ENCODE data around the gene ATP9B. TPM values are rescaled to one million over a fixed set of nuclear protein-coding genes. Genes with fewer than 3 reads are reported as not detected.

The ATP9B gene
- total RNA-seq, 2 donors from 2014 or later = 29.1 to 38.1 TPM

DNA sequence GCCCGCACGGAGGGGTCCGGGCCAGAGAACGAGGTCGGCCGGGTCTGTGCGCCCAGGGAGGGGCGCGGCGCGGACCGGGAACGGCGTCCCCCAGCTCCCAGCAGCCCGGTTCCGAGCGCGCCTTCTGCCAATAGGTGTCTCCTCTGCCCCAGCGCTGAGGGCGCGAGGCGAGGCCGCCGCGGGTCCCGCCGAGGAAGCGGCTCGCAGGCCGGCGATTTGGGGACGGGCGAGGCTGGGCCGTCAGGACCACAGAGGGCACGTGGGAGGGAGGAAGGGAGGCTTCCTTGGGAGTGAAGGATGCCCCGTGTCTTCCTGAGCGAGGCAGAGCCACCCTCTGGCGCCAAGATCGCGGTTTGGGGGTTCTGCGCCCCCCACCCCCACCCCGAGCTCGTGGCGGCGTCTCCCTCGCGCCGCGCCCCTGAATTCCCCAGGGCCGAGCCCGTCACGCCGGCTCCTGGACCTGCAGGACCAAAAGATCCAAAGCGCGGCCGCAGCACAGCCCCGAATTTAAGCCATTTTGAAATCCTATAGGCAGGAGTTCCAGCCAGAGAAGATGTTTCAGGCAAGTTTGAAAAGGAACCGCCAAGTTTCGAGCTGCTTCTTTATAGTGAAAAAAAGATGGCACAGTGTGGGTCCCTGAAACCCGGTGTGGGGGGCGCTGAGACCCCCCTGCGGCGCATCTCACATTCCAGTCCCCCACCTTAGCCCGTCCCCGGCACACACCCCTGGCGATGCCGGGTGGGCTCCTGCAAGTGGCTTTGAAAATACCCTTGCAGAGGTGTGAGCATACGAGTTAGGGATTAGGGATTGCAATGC is 327.4 kb downstream of the ATP9B start:
- H3K27me3 Mint-ChIP-seq (ENCODE audit: insufficient read depth) = peaks cover 51% of the 10 kb centered on the region
- peak overlapping the region; percentile 20 for H3K9ac ChIP-seq (ENCODE audit: extremely low read depth, low read length, poor library complexity, severe bottlenecking)

DNA sequence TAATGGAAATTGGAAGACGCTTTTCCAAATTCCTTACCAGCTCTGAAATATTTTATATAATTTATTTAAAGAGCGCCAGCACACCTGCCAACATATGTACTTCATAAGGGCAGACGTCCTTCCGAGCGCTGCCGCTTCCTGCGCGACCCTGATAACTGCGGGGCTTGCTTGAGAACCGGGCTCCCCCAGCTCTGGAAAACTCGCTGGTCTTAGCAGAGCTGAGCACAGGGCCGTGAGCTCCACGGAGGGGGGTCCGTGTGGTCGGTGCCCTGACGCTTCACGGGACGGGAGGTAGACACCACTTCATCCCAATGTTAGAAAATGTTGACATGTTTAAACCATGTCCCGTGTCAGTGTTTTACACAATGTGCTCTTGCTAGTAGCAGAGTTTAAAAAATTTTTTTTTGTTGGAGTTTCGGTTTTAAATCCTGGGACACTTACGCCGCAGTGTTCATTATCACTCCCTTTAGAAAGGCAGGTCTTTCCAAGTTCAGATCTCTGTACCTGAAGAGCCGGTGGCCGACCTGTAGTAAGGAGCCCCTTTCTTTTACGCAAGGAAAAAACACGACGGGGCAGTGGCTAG is 328.1 kb downstream of the ATP9B start:
- Mint-ChIP-seq H3K4me3 (peak overlapping the region; percentile 66), H3K4me1 (peaks cover 4% of the 10 kb centered on the region), H3K27ac (no peak overlapping the region), H3K9me3 (no peaks in the 10 kb centered on the region), H3K27me3 (ENCODE audit: insufficient read depth) (peaks cover 44% of the 10 kb centered on the region), H3K36me3 (ENCODE audit: low read depth) (peaks cover 2% of the 10 kb centered on the region)
- 59 to 64% methylated on average over 25 to 26 of the region's 27 CpGs for WGBS, 2 experiments (ENCODE audit: insufficient coverage in 1 of 2, insufficient read length in 1 of 2)
- no peaks in the 10 kb centered on the region for H3K9me3 ChIP-seq (ENCODE audit: control insufficient read depth, low read length)
- peaks cover 55% of the 10 kb centered on the region for H3K27me3 ChIP-seq (ENCODE audit: control insufficient read depth, insufficient read depth, low read length, poor library complexity, severe bottlenecking)
- peak overlapping the region; percentile 76 for H3K4me3 ChIP-seq (ENCODE audit: low read length)
- H3K9ac ChIP-seq (ENCODE audit: extremely low read depth, low read length, poor library complexity, severe bottlenecking) = no peak overlapping the region
- no peaks in the 10 kb centered on the region for H3K4me1 ChIP-seq (ENCODE audit: control insufficient read depth, insufficient read depth, low read length)
- no peak overlapping the region for H3K27ac ChIP-seq (ENCODE audit: low read depth, low read length)
- no peak for DNase-seq
- TF ChIP-seq, protein P1, sequence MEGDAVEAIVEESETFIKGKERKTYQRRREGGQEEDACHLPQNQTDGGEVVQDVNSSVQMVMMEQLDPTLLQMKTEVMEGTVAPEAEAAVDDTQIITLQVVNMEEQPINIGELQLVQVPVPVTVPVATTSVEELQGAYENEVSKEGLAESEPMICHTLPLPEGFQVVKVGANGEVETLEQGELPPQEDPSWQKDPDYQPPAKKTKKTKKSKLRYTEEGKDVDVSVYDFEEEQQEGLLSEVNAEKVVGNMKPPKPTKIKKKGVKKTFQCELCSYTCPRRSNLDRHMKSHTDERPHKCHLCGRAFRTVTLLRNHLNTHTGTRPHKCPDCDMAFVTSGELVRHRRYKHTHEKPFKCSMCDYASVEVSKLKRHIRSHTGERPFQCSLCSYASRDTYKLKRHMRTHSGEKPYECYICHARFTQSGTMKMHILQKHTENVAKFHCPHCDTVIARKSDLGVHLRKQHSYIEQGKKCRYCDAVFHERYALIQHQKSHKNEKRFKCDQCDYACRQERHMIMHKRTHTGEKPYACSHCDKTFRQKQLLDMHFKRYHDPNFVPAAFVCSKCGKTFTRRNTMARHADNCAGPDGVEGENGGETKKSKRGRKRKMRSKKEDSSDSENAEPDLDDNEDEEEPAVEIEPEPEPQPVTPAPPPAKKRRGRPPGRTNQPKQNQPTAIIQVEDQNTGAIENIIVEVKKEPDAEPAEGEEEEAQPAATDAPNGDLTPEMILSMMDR (conservative IDR thresholded peaks at IDR 0.05) = no peak
- H3K36me3 ChIP-seq (ENCODE audit: control insufficient read depth, insufficient read depth, low read length) = no peaks in the 10 kb centered on the region

More for the DNA sequence above, 327.4 kb downstream of the ATP9B start:
- TF ChIP-seq, protein P1 (conservative IDR thresholded peaks at IDR 0.05) = no peak
- peak; percentile 81 for DNase-seq
- Histone ChIP-seq H3K27ac (ENCODE audit: low read depth, low read length) (no peak overlapping the region), H3K4me3 (ENCODE audit: low read length) (peak overlapping the region; percentile 76), H3K4me1 (ENCODE audit: control insufficient read depth, insufficient read depth, low read length) (no peaks in the 10 kb centered on the region), H3K36me3 (ENCODE audit: control insufficient read depth, insufficient read depth, low read length) (no peaks in the 10 kb centered on the region), H3K9me3 (ENCODE audit: control insufficient read depth, low read length) (no peaks in the 10 kb centered on the region), H3K27me3 (ENCODE audit: control insufficient read depth, insufficient read depth, low read length, poor library complexity, severe bottlenecking) (peaks cover 62% of the 10 kb centered on the region)
- WGBS, 2 experiments (ENCODE audit: insufficient coverage in 1 of 2, insufficient read length in 1 of 2) = 2% methylated on average over 25 to 68 of the region's 68 CpGs
- H3K36me3 Mint-ChIP-seq (ENCODE audit: low read depth) = peaks cover 2% of the 10 kb centered on the region
- peaks cover 4% of the 10 kb centered on the region for H3K4me1 Mint-ChIP-seq
- peak overlapping the region; percentile 66 for H3K4me3 Mint-ChIP-seq
- no peak overlapping the region for H3K27ac Mint-ChIP-seq
- no peaks in the 10 kb centered on the region for H3K9me3 Mint-ChIP-seq

DNA sequence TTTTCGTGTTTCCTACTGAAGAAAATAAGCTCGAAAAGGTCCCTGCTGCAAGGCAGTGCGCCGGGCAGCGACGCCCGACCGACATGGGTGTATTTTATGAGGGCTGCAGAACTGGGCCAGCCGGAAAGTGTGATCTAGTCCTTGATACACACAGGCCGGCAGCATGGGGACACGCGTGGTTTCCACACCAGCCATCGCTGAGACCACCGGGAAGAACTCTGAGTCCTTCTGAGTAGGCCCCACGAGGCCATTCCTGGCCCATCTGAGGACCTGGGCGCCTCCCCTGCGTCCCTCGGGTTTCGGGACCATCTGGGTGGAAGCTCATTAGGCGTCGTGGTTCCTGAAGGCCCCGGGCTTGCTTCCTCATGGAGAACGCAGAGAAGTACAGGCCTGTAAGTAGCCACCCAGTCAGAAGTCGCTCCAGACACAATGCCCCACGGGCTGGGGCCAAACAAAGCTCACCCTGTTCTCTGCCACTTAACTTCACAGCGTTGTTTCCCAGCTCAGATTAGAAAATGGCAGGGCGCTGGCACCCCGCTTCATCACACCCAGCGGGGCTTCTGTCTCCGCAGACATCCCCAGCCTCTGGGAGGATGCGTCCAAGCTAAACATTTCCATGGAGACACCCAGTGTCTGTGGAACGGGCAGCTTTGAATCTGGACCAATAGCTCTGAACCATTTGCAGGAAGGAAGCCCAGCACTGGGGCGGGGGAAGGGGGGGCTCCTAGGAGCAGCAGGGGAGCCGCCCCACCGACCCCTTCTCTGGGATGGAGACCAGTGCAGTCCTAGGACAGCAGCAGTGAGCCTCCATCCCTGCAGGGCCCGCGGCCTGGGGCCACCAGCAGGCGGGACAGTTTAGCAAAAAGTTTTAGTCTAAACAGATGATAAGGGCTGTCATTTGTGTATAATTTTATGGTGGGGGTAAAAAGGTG is 328.9 kb downstream of the ATP9B start:
- WGBS, 2 experiments (ENCODE audit: insufficient coverage in 1 of 2, insufficient read length in 1 of 2) = 79 to 84% methylated on average over 26 to 38 of the region's 38 CpGs
- H3K27ac Mint-ChIP-seq = no peak overlapping the region
- peaks cover 37% of the 10 kb centered on the region for H3K27me3 Mint-ChIP-seq (ENCODE audit: insufficient read depth)
- TF ChIP-seq, protein P1 (conservative IDR thresholded peaks at IDR 0.05) = no peak
- Histone ChIP-seq H3K4me3 (ENCODE audit: low read length) (peak overlapping the region; percentile 76), H3K27me3 (ENCODE audit: control insufficient read depth, insufficient read depth, low read length, poor library complexity, severe bottlenecking) (peaks cover 47% of the 10 kb centered on the region), H3K9ac (ENCODE audit: extremely low read depth, low read length, poor library complexity, severe bottlenecking) (no peak overlapping the region), H3K4me1 (ENCODE audit: control insufficient read depth, insufficient read depth, low read length) (no peaks in the 10 kb centered on the region), H3K27ac (ENCODE audit: low read depth, low read length) (no peak overlapping the region), H3K36me3 (ENCODE audit: control insufficient read depth, insufficient read depth, low read length) (no peaks in the 10 kb centered on the region), H3K9me3 (ENCODE audit: control insufficient read depth, low read length) (no peaks in the 10 kb centered on the region)
- peak overlapping the region; percentile 66 for H3K4me3 Mint-ChIP-seq
- no peak for DNase-seq
- peaks cover 7% of the 10 kb centered on the region for H3K4me1 Mint-ChIP-seq
- H3K9me3 Mint-ChIP-seq = no peaks in the 10 kb centered on the region
- H3K36me3 Mint-ChIP-seq (ENCODE audit: low read depth) = peaks cover 2% of the 10 kb centered on the region

Data from endodermal cell (in vitro differentiated cells).